Stimulated activated CD4-positive, alpha-beta T cell treated with anti-CD3 and anti-CD28 coated beads, Interleukin-12 subunit alpha, Interleukin-12 subunit beta, amount 100 ng/mL, for 24 hours (primary cell): ENCODE results near the gene MUC20.
"Not testable (repeated sequence)": the region's sequence is repeated elsewhere in the genome, so short reads cannot be mapped to it uniquely, and the experiment has no call there.

Experiments used
- DNase-seq, 2 experiments: peaks; one replicate each; pipeline ENCODE4 v3.0.0-alpha.2; 2020; ENCODE audit warnings: low read depth in 2 of 2

MUC20 gene

DNA sequence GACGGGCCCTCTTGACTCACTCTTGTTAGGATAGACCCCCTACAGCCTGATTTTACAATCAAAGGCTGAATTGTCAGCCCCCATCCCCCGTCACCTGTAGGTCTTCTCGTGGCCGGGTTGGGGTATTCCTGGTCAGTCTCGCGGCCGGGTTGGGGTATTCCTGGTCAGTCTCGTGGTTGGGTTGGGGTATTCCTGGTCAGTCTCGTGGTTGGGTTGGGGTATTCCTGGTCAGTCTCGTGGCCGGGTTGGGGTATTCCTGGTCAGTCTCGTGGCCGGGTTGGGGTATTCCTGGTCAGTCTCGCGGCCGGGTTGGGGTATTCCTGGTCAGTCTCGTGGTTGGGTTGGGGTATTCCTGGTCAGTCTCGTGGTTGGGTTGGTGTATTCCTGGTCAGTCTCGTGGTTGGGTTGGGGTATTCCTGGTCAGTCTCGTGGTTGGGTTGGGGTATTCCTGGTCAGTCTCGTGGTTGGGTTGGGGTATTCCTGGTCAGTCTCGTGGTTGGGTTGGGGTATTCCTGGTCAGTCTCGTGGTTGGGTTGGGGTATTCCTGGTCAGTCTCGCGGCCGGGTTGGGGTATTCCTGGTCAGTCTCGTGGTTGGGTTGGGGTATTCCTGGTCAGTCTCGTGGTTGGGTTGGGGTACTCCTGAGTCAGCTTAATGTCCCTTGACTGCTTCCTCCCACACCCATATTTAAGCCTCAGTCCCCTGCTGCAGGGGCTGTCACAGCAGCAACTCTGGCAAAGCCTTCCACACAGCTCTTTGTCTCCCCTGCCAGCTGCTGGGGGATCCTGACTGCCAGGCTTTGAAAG, 50.3 kb downstream of the MUC20 start:
- not testable (repeated sequence) for DNase-seq

DNA sequence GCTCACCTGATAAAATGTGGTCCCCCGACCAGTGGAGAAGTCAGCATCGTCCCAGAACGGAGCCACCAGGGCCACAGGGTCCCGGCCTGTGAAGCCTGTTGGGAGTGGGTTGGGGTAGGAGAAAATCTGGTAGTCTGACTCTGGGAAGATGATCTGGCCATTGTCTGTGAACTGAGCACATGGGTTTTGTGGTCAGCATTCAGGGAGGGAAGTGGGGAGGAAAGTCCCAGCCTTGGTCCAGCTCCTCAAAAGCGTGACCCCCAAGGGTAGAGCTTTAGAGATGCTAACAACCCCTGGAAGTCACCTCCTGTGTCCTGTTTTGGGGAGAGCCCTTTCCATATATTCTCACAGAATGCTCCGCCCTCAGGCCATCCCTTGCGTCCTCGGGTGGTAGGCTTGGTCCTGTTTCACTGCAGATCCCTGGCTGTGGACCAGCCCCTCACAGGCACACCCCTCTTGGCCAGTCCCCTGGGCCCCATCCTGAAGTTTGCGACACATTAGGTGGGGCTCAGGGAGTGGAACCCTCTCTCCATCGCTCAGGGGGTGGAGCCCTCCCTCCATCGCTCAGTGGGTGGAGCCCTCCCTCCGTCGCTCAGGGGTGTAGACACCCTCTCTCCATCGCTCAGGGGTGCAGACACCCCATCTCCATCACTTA, 51.0 kb downstream of the MUC20 start:
- no peak for DNase-seq

DNA sequence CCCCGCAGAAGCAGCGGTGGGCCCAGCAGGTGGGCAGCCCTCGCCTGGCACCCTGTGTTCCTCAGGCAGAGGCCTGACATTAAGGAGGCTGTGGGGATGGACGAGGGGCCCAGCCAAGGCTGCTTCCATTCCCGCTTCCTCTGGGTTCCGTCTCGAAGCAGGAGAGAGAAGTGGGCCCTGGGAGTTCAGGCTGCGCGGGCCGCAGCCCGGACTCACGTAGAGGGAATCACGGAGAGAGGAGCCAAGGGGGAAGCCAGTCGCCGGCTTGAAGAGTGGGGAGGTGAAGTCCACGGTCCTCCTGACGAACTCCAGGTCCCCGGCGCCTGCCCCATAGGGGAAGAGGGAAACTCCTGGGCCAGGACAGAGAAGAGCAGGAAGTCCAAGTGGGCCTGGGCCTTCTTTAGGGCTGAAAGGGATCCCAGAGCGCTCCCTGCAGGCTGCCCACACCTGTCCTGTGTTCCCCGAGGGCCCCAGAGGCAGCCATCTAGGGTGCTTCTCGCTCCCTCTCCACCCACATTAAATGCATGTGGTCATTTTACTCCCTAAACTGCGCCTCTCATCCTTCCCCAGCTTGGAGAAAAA, 53.3 kb downstream of the MUC20 start:
- DNase-seq: no peak

DNA sequence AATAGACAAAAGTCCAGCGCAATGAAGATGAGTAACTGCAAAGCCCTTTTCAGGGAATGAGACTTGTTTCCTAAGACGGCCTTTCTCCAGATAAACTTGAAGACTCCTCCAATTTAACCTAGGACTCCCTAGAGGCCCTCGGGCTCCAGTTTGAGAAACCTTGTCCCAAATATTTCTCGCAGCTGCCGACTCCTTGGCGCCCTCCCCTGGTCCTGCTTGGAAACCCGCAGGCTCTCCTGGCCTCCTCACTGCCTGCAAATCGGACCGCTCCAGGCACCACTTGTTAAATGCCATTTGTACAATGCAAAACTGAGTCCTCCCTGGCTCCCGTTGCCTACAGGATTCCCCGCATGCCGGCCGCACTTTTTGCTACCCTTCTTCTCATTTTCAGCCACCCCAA, 54.1 kb downstream of the MUC20 start:
- DNase-seq: no peak

DNA sequence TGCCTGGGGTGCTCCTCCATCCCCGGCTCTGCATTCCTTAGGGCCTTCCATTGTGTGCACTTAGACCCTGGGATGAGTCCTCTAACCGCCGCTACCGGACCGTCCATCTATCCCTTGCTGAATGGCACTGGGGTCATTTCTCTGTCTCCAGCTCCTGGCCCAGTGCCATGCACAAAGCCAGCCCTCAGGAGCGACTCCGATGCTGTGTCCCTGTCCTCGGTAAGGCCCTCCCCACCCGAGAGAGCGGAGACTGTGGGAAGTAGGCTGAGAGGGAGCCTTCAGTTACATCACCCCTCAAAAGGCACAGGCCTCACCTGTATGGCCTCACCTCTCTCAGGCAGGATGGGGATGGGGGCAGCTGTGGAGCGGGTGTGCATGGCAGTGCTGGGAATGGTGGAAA, 57.2 kb downstream of the MUC20 start:
- DNase-seq: no peak

DNA sequence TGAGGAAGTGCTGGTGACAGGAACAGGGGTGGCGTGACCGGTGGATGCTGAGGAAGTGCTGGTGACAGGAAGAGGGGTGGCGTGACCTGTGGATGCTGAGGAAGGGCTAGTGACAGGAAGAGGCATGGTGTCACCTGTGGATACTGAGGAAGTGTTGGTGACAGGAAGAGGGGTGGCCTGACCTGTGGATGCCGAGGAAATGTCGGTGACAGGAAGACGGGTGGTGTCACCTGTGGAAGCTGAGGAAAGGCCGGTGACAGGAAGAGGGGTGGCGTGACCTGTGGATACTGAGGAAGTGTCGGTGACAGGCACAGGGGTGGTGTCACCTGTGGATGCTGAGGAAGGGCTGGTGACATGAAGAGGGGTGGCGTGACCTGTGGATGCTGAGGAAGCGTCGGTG, 60.5 kb downstream of the MUC20 start:
- DNase-seq: not testable (repeated sequence)
